ENCODE results near the gene CDIPT. TPM values are rescaled to one million over a fixed set of nuclear protein-coding genes. Genes with fewer than 3 reads are reported as not detected.
"Not testable (repeated sequence)": the region's sequence is repeated elsewhere in the genome, so short reads cannot be mapped to it uniquely, and the experiment has no call there.

The CDIPT gene
- total and polyA plus RNA-seq, 2 donors from 2014 or later = 85.9 to 148 TPM

- no peak for DNase-seq
- FAIRE-seq = no peak
- Histone ChIP-seq H3K4me1 (ENCODE audit: control insufficient read depth in 2 of 3, insufficient read depth in 2 of 3, low read depth in 1 of 3, low read length in 3 of 3) (no peaks in the 10 kb centered on the region), H3K36me3 (ENCODE audit: control insufficient read depth in 2 of 3, insufficient read depth in 3 of 3, low read length in 3 of 3) (no peaks in the 10 kb centered on the region), H3K9ac (ENCODE audit: low read length in 3 of 3) (no peak overlapping the region), H3K9me3 (ENCODE audit: control insufficient read depth in 2 of 3, insufficient read depth in 1 of 3, low read length in 3 of 3) (no peaks in the 10 kb centered on the region), H3K4me3 (ENCODE audit: low read length in 3 of 3) (no peak overlapping the region), H3K27me3 (ENCODE audit: control insufficient read depth, insufficient read depth, low read length) (peaks cover 3% of the 10 kb centered on the region), H3K27ac (ENCODE audit: low read depth in 2 of 2, low read length in 2 of 2) (no peak overlapping the region)
- intact Hi-C loops (cut with DNase I) = no loop called here
- TF ChIP-seq CTCF (IDR thresholded peaks at IDR 0.05; ENCODE audit: borderline replicate concordance, extremely low read depth, insufficient read depth) = no peak
Measured at GRCh38 chr16:29871822-29872546, 9.0 kb upstream of the CDIPT start.

DNA sequence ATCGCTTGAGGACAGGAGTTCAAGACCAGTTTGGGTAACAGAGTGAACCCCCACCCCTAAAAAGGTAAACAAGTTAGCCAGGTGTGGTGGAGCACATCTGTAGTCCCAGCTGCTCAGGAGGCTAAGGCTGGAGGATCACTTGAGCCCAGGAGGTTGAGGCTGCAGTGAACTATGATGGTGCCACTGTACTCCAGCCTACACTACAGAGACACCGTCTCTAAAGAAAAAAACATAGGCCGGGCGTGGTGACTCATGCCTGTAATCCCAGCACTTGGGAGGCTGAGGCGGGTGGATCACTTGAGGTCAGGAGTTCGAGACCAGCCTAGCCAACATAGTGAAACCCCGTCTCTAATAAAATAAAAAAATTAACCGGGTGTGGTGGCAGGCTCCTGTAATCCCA lies 6.0 kb upstream of the CDIPT start:
- H3K27ac ChIP-seq (ENCODE audit: low read depth in 2 of 2, low read length in 2 of 2); H3K9ac ChIP-seq (ENCODE audit: low read length in 3 of 3); DNase-seq; H3K27me3 ChIP-seq (ENCODE audit: control insufficient read depth, insufficient read depth, low read length); H3K36me3 ChIP-seq (ENCODE audit: control insufficient read depth in 2 of 3, insufficient read depth in 3 of 3, low read length in 3 of 3); H3K4me3 ChIP-seq (ENCODE audit: low read length in 3 of 3); intact Hi-C loops (cut with DNase I); H3K4me1 ChIP-seq (ENCODE audit: control insufficient read depth in 2 of 3, insufficient read depth in 2 of 3, low read depth in 1 of 3, low read length in 3 of 3); H3K9me3 ChIP-seq (ENCODE audit: control insufficient read depth in 2 of 3, insufficient read depth in 1 of 3, low read length in 3 of 3); FAIRE-seq: not testable (repeated sequence)

DNA sequence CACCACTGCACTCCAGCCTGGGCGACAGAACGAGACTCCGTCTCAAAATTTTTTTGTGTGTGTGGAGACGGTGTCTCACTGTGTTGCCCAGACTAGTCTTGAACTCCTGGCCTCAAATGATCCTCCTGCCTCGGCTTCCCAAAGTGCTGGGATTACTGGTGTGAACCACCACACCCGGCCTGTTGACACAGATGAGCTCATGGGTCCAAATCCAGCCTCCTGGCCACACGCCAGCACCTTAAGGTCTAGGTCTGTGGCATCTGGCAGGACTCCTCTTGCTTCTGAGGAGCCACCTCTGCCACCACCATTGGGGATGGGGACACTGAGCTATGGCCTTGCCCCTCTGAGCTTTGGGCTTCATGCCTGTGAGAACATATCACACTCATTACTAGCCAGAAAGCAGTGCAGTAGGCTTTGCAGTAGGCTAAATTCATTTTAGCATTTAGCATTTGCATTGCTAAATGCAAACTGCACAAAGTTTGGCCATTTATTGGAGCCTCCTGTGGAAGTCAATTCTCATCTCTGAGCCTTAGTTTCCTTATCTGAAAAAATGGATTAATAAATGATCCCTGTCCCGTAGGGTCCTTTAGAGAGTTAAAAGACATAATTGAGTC lies 5.5 kb upstream of the CDIPT start:
- no peaks in the 10 kb centered on the region for H3K4me1 ChIP-seq (ENCODE audit: control insufficient read depth in 2 of 3, insufficient read depth in 2 of 3, low read depth in 1 of 3, low read length in 3 of 3)
- H3K4me3 ChIP-seq (ENCODE audit: low read length in 3 of 3) = no peak overlapping the region
- no peaks in the 10 kb centered on the region for H3K36me3 ChIP-seq (ENCODE audit: control insufficient read depth in 2 of 3, insufficient read depth in 3 of 3, low read length in 3 of 3)
- H3K27ac ChIP-seq (ENCODE audit: low read depth in 2 of 2, low read length in 2 of 2) = no peak overlapping the region
- no peak overlapping the region for H3K9ac ChIP-seq (ENCODE audit: low read length in 3 of 3)
- H3K27me3 ChIP-seq (ENCODE audit: control insufficient read depth, insufficient read depth, low read length) = no peaks in the 10 kb centered on the region
- H3K9me3 ChIP-seq (ENCODE audit: control insufficient read depth in 2 of 3, insufficient read depth in 1 of 3, low read length in 3 of 3) = no peaks in the 10 kb centered on the region
- TF ChIP-seq CTCF (IDR thresholded peaks at IDR 0.05; ENCODE audit: borderline replicate concordance, extremely low read depth, insufficient read depth) = no peak
- FAIRE-seq (no peak), DNase-seq (no peak)
- intact Hi-C loops (cut with DNase I) = no loop called here

- DNase-seq (peak in 1 of 5 donors; percentile 66), FAIRE-seq (no peak)
- no peaks in the 10 kb centered on the region for H3K27me3 ChIP-seq (ENCODE audit: control insufficient read depth, insufficient read depth, low read length)
- H3K9me3 ChIP-seq (ENCODE audit: control insufficient read depth in 2 of 3, insufficient read depth in 1 of 3, low read length in 3 of 3) = no peaks in the 10 kb centered on the region
- TF ChIP-seq CTCF (IDR thresholded peaks at IDR 0.05; ENCODE audit: borderline replicate concordance, extremely low read depth, insufficient read depth) = no peak
- no peaks in the 10 kb centered on the region for H3K36me3 ChIP-seq (ENCODE audit: control insufficient read depth in 2 of 3, insufficient read depth in 3 of 3, low read length in 3 of 3)
- no peak overlapping the region for H3K27ac ChIP-seq (ENCODE audit: low read depth in 2 of 2, low read length in 2 of 2)
- H3K4me1 ChIP-seq (ENCODE audit: control insufficient read depth in 2 of 3, insufficient read depth in 2 of 3, low read depth in 1 of 3, low read length in 3 of 3) = peaks cover 0 to 12% (median 5%) of the 10 kb centered on the region in 3 donors
- intact Hi-C loops (cut with DNase I) = no loop called here
- no peak overlapping the region for H3K9ac ChIP-seq (ENCODE audit: low read length in 3 of 3)
- H3K4me3 ChIP-seq (ENCODE audit: low read length in 3 of 3) = no peak overlapping the region
Measured at GRCh38 chr16:29864205-29864604, 1.2 kb upstream of the CDIPT start.

Data from kidney (tissue), 14 donors.